NCI-H1417 treated with DMSO at 0.1 percent for 48 hours (cell line): ENCODE measurements around the gene PKNOX2.
A peak's percentile ranks its signal among the peaks of the same experiment; 100 is the strongest.

Experiments used
- DNase-seq: peaks from one replicate; lab custom pipeline; 2025; lab: John Stamatoyannopoulos, UW

PKNOX2 gene

DNA sequence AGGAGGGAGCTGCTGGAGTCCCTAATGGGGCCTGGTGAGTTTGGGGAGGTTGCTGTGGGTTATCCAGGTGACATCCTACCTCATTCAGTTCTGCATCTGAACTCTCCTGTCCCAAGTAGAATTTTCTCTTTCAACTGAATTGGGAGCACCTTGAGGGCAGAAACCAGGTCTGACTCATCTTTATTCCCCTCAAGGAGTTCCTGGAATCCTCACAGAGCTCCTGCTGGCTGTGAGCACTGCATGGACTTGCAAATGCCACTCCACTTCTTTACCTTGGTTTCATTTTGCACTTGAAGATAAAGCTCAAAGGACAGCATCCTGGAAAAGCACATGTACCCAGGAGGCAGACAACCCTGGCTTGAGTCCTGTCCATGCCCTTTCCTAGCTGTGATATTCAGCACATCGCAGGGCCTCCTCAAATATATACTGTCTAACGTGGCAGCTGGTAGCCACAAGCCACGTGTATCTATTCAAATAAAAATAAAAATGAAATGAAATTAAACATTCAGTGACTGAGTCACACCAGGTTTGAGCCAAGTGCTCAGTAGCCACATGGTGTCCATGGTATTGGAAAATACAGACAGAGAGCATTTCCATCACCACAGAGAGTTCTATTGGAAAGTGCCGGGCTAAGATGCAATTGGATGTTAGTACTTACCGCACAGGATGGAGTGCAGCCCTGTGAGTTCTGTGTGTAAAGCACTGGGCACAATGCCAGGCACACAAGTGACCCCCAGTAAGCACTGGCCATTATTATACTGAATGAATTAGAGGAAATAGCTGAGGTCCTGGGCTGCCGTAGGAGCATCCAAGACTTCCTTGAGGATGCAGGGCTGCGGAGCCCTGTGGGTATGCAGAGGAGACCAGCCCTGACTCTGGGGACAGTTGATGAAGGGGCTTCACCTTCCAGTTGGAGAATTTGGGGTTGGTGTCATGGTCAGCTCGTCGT lies 149.0 kb downstream of the PKNOX2 start:
- no peak for DNase-seq

DNA sequence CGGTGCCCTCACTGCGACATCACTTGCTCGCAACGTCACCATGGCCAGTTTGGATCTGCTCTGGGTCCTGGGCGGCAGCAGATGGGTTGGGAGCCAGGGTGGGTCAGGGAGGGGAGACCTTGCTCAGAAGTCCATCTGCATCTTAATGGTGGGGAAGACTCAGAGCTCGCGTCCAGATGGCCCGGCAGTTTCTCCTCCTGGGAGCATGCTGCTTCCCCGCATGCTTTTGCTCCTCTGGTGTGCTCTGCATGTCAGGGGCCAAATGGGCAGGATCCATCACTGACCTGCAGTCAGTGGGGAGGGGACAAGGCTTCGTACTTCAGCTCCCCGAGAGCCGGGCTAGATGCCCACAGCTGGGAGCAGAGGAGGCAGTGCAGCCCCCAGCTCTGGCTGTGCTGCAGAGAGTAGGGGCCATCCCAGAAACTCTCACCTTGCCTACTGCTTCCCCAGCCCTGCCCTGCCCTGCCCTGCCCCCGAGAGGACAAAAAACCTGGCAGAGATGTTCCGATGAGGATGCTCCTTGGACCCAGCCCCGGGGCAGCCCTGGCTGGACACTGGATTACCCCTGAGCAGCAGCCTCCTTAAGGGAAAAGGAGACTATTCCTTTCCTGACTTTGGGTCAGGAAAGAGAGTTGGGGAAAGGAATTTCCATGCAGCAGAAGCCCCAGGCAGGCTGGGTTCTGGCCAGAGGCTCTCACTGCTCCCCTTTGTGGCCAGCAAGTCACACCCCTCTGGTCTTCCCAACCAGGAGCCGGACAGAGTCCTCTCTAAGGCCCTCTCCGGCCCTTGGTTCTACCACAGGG lies 149.9 kb downstream of the PKNOX2 start:
- DNase-seq, result no peak

DNA sequence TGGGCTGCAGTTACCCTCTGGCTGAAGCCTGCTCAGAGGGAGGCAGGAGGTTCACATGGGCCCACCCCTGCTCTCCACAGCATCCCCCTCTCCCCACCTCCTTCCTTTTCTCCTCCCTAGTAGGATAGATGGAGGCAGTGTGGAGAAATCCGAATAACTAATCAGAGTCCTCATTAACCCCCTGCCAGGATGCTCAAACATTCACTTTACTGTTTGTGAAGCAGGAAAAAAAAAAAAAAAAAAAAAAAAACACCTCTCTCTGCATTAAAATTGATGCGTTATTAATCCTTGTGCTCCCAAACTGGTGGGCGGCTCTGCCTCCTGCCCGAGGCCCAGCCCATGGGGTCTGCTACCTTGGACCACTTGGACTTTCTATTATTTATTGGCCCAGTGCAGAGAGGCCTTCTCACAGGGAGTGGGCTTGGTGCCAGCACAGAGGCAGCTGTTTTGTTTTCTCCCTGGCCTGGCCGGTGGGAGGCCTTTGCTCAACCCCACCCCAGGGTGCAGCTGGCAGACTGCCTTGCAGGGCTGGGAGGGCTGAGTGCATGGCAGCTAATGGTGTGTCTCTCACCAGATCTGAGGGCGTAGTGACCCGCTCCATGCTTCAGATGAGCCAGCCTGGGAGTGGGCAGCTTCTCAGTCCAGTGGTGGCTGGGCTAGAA lies 150.7 kb downstream of the PKNOX2 start:
- peak; percentile 82 for DNase-seq

DNA sequence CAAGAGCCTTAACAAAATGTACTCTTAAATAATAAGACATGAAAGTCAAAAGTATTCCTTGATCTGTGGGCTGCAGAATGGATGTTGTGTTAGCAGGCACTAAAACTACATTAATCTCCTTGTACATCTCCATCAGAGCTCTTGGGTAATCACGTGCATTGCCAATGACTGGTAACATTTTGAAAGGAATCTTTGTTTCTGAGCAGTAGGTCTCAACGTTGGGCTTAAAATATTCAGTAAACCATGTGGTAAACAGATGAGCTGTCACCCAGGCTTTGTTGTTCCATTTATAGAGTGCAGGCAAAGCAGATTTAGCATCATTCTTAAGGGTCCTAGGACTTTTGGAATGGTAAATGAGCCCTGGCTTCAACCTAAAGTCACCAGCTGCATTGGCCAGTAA lies 152.9 kb downstream of the PKNOX2 start:
- DNase-seq, result no peak

DNA sequence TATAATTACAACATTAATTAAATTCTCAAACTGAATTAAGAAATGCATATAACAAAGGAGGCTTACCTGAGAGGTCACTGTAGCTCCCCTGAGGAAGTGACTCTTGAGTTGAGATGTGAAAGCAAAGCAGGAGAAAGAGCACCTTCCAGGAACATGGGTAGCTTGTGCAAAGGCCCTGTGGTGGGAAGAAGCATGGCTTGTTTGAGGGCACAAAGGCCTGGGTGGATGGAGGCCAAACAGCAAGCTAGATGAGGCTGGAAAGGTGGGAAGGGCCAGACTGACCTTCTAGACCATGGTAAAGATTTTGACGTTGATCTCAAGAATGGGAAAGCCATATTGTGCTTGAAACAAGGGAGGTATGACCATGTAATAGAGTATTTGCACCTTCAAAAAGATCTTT lies 155.1 kb downstream of the PKNOX2 start:
- no peak for DNase-seq

DNA sequence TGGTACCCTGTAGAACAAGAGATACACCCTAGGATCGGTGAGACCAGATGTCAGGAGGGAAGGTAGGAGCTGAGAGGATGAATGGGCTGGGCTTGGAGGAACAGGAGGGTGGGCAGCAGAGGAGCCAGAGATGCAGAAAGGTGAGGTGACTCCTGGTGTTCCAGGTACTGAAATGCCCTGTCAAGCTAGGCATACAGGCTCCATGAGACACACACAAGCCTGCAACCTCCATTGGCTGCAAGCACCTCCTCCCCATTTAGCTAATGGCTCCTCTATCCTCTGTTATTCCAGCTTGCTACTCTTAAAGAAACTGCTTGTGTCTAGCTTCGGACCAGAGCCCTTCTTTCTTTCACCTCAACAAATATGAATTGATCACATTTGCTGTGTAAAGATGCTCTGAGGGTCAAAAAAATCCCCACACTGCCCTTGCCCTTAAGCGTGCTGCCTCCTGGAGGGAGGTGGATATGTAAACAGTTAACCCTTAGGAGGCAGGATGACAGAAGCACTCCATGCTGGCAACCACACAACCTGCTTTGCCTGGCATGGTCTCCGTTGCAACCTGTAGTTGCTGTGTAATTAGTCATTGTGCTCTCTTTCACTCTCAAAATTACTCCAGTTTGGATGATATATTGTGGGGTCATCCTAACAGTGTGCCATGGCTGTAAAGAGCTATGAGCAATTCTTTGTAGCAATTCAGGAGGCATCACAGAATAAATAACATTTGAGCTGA lies 156.0 kb downstream of the PKNOX2 start:
- no peak for DNase-seq

DNA sequence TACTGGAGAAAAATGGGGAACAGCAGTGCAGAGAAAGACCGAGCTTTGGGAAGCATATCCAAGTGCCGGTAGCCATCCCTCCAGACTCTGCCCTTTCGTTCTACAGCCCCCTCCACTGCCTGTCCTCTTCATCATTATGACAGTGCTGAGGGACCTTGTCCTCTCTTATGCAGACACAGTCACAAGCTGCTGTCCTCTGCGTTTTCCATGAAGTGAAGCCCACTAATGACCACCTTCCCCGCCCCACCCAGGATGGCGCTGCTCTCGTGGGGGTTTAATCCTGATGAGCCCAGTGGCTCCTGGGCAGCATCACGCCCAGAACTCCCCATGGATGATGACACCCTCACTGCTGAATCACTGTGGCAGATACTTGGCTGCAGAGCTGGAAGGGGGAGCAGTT lies 157.7 kb downstream of the PKNOX2 start:
- DNase-seq, result no peak

DNA sequence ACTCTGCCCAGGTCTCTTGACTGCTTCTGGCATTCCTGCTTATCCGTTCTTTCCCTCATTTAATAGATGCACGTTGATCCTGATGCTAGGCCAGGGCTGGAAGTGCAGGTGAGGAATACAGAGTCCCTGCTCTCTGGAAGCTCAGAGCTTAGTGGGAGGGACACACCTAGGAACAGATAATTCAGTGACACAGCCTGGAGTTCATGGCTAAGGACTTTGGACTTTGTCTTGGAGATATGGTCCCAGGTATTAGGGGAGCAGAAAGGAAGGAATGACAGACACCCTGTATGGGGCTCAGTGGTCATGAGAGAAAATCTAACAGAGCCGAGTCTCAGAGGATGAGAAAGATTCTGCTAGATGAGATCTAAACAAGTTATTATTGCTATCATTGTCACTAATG lies 160.6 kb downstream of the PKNOX2 start:
- no peak for DNase-seq

DNA sequence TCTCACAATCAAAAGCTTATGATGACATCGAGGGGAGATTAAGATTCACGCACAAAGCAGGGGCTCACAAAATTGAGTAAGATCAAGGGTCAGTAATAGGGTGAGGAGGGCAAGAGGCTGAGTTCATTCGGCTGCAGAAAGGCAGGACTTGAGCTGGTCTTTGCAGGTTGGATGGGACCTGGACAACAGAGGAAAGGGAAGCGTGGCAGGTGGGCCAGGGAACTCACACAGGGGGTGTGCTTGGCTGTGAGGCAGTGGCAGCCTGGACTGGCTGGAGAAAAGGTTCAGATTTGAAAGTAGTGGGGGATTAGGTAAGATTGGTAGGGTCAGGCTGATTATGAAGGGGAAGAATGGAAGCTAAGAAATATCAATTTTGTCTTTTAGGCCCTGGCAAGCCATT lies 161.6 kb downstream of the PKNOX2 start:
- DNase-seq, result no peak

DNA sequence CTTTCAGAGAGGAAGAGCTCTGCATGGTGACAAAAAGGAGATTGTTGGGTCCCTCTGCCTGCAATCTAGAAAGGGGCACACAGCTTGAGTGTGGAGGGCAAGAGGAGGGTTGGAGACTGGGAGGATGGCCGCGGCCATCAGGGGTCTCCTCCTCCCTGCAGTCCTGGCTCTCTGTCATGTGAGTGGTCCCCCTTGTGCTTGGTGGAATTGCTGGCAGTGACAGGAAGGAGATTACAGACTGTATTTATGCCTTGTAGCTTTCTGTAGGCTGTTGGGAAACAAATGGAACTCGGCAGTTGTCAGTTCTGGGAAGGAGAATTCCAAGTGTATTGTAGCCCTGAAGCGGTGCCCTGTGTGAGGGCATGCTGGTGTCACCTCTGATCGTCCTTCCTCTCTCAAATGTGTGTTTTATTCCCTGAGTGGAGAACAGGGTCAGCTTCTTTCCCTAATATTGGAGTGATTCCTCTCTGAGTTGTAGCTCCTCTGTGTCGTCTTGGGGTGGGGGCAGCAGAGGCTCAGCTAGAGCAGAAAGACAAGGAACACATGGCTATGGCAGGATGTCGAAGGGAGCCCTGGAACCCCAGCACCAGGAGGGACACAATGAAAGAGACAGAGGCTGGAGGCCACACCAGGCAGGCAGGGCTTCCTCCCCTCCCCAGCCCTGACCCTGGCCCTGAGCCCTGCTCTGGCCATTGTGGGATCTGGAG lies 163.1 kb downstream of the PKNOX2 start:
- DNase-seq, result no peak

DNA sequence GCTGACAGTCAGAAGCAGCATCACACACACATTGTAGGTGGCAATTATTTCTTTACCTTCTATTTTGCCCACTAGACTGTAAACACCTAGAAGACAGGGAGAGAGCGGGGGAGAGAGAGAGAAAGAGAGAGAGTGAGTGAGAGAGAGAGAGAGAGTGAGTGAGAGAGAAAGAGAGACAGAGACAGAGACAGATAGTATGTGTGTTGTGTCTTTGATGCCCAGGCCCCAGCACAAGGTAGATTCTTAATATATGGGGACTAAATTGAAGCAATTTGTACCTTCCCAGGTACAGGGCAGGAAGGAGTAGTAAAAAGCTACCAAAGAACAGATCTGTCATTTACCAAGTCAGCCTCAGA lies 163.7 kb downstream of the PKNOX2 start:
- DNase-seq, result no peak

DNA sequence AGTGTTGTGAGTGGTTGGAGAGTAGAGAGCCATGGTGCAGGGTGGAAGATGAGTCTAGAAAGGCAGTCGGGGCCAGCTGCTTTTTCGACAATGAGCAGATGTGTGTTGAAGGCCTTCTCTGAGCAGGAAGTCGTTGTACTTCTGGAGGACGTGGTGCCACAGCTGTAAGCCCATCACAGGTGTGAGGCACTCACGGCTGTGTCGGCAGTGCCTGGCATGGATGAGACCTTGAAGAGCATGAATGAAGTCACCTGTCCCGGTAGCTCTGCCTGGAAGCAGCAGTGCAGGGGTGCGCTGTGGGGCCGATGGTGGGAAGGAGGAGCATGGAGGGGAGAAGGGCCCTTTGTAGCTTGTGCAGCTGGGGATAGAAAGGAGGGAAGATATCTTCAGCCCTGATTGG lies 165.2 kb downstream of the PKNOX2 start:
- no peak for DNase-seq

DNA sequence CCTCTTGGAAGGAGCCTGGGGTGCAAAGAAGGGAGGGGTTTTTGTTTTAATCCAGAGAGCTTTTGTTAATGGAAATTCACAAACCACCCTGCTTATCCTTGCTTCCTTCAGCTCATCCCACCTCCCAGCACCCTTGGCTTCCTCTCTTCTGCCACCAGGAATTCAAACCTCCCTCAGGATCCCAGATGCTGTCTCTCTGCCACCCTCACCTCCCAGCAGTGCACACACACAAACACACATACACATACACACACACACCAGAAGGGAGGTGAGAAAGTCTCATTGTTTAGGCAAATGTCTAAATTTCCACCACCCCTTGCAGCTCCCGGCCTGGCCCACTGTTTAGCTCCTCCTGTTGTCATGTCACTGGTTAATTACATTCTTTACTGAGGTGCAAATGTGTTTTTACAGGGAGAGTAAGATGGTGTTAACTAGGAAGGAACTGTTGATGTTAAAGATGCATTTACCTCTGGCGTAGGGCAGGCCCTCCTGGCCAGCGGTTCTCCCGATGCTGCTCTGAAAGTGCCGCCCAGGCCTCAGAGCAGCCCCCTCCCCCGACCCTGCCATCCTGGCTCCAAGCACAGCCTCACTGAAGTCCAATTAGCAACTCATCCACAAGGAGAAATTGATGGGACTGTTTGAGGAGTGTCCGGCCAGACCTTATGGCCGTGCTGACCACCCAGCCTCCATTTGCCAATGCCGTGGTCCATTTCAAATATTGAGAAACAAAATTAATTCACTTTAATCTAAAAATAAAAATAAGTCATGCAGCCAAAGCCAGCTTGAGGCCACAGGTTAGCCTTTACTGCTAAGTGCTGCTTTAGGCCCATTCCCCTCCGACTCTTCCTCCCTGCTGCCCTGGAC lies 166.1 kb downstream of the PKNOX2 start:
- no peak for DNase-seq

DNA sequence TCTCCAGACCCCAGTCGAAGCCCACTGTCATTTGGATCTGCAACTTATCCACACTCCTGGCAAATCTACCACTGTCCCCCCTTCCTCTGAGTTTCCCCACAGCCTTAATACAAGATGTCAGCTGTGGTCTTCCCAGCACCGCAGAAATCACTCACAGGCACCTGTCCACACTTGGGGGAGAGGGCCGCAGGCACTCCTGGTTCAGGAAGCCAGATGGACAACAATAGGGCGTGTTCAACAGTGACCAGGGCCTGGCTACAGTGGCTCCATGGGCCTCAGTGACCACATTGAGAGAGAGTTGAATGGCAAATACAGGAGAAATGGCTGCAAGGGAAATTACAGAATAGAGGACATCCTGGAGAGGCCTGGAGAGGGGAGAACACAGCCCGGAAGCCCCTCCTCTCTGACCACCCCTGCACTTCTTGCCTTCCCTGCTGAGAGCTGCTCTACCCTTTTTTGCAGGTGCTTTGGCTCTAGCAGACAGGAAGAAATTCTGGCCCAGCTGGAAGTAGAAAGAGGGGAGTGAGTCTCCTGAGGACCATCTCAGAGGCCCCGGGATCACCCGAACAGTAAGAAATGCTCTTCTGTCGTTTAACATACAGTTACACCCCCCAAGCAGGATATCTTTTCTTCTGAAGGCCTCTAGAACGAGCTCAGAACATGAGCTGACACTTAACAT lies 166.9 kb downstream of the PKNOX2 start:
- no peak for DNase-seq

DNA sequence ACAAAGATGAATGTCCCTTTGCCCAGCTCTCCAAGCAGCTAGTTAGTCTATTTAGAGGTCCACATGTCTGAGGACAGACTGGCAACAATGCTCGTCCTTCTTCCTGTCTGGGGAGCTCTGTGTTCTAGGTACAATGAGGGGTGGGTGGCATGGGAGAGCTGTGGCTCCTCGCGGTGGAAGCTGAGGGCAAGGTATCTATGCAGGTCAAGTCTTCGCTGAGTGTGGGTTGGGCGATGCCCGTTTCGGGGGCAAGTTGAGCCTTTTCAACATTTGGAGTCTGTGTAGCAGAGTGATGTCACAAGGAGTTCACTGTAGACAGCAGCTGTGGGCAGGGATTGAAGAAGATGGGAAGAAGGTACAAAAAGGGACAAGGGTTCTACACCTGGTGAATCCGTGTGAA lies 168.3 kb downstream of the PKNOX2 start:
- no peak for DNase-seq

DNA sequence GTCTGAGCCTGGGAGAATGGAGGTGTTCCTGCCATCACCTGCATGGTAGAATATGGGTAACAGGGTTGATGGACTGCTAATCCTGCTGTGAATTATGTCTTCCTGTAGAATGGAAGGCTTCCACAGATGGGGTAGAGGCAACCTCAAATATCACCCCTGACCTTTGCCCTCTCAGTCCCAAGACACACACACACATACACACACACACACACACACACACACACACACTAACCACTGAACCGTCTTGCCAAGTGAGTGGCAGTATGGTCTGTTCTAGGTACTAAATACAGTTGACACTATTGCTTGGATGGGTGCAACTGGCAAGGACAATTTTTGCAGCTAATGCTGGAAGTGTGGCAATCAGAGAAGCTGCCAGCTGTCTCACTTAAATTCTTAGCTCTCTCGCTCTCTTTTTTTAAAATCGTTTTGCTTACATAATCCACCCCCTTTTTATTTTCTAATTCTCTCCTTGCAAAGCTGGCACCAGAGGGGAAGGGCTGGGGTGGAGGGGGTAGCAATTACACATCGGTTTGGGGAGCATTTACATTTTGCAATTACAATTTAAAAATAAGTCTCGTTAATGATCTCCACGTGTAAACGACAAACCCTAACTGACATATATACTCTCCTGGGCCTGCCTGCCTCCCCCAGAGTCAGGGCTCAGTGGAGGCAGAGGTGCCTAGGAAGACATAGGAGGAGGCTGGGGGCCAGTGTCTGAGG lies 169.0 kb downstream of the PKNOX2 start:
- no peak for DNase-seq

DNA sequence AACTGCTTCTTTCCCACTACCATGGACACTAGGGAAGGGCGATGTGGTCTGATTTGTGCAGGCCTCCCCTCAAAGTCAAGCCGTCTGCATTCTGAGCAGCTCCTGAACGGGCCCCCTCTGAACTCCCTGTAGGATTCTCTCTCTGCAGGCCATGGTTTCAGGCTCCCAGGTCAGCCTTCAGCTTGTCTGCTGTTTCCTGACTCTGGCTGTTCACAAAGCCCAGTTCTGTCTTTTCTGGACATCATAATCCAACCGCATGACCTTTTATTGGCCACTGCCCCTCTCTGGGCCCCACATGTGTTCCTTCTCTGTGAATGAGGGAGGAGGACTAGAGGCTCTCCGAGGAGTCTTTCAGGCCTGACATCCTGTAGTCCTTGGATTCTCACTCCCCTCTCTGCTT lies 170.6 kb downstream of the PKNOX2 start:
- DNase-seq, result no peak

DNA sequence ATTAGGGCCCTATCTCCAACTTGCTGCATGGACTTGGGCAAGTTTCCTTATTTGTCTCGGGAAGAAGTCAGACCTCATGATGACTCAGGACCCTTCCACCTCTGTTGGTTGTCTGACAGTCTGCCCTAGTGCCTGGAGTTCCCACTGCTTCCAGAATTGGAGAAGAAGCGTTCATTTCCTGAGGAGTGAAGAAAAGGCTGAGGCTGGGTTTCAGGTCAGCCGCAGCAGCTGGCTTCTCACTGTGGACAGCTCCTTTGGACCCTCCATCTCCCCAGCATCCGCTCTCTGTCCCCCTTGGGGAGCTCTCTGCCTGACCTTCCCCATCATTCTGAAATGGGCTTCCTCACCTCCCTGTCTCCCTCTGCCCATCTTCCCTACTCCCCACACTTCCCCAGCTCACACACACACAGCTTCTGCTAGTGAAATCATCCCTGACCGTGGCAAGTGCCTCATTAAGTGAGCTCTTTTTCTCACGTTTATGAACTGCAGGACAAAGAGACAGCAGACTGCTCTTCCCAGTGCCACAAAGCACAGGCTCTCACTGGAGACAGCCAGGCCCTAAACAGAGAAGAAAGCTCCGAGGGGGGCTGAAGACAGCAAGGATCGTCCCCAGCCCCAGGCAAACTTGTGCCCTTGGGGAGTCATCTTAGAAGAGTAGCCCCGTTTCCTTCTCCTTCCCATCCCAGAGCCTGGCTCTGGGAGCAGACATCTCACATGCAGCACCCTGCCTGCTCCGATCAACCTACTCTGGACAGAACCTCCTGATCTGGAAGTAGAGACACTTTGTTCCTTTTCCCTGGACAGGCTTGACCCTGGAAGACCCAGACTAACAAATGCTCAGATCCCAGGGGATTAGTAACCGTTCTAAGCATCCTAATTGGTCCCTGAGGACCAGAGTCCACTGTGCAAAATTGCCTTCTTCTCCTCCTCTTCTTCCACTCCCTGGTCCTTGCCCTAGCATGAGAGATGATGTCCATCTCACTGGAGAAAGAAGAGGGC lies 173.6 kb downstream of the PKNOX2 start:
- no peak for DNase-seq
